Limb (tissue), 2 donors: ENCODE results near the gene FAM184B.
A peak's percentile ranks its signal among the peaks of the same experiment; 100 is the strongest.

ENCODE experiments used
- DNase-seq, 2 donors: peaks; one replicate each; pipeline ENCODE4 v3.0.0-alpha.2; 2016; ENCODE audit errors: extremely low spot score in 2 of 2

Gene FAM184B

GRCh38 chr4:17781300-17782287 is at the start of gene FAM184B:
Gene FAM184B, minus strand, starts transcription at chr4:17781621. Its CDS starts 322 bp downstream, at chr4:17781299.
- DNase-seq = peak in 1 of 2 donors; percentile 67

GRCh38 chr4:17823871-17824669 is 42.6 kb upstream of the FAM184B start:
- DNase-seq = no peak

- DNase-seq = peak in 1 of 2 donors; percentile 75
These were observed 35.6 kb upstream of the FAM184B start for GRCh38 chr4:17817027-17817426.

GRCh38 chr4:17816142-17816541 is 34.7 kb upstream of the FAM184B start:
- no peak for DNase-seq

- DNase-seq = no peak
These were observed 32.7 kb upstream of the FAM184B start for GRCh38 chr4:17814140-17814539.

- no peak for DNase-seq
These were observed 31.4 kb upstream of the FAM184B start for GRCh38 chr4:17812801-17813200.

- DNase-seq = no peak
These were observed 30.7 kb upstream of the FAM184B start for GRCh38 chr4:17812125-17812524.

GRCh38 chr4:17811078-17811603 is 29.7 kb upstream of the FAM184B start:
- DNase-seq = no peak

- peak; percentile 99 to 100 for DNase-seq
These were observed 29.0 kb upstream of the FAM184B start, which contains the start of the genes DCAF16 and NCAPG for GRCh38 chr4:17810260-17811077. Gene DCAF16, minus strand, starts transcription at chr4:17810757. Its CDS starts 6,616 bp downstream, at chr4:17804141. Gene NCAPG, plus strand, starts transcription at chr4:17810979. Its CDS starts 99 bp downstream, at chr4:17811078.

GRCh38 chr4:17809667-17810066 is 28.2 kb upstream of the FAM184B start:
- DNase-seq = no peak

- DNase-seq = no peak
These were observed 26.0 kb upstream of the FAM184B start for GRCh38 chr4:17807446-17807845.

- no peak for DNase-seq
These were observed 24.2 kb upstream of the FAM184B start for GRCh38 chr4:17805580-17806155.

- DNase-seq = no peak
These were observed 16.4 kb upstream of the FAM184B start for GRCh38 chr4:17797808-17798207.

GRCh38 chr4:17794730-17795129 is 13.3 kb upstream of the FAM184B start:
- no peak for DNase-seq

GRCh38 chr4:17788956-17789355 is 7.5 kb upstream of the FAM184B start:
- DNase-seq = no peak

- no peak for DNase-seq
These were observed 5.9 kb upstream of the FAM184B start for GRCh38 chr4:17787315-17787714.

- no peak for DNase-seq
These were observed 5.1 kb upstream of the FAM184B start for GRCh38 chr4:17786567-17786966.

- no peak for DNase-seq
These were observed 4.4 kb upstream of the FAM184B start for GRCh38 chr4:17785858-17786257.

- DNase-seq = no peak
These were observed 721 bp downstream of the FAM184B start for GRCh38 chr4:17780501-17781299.

- no peak for DNase-seq
These were observed 3.0 kb downstream of the FAM184B start for GRCh38 chr4:17778431-17778830.
